ENCODE results near the gene CFAP43. TPM values are rescaled to one million over a fixed set of nuclear protein-coding genes. Genes with fewer than 3 reads are reported as not detected.

Gene CFAP43
- total RNA-seq, 1 experiment from 2014 or later = 0.42 TPM

DNA sequence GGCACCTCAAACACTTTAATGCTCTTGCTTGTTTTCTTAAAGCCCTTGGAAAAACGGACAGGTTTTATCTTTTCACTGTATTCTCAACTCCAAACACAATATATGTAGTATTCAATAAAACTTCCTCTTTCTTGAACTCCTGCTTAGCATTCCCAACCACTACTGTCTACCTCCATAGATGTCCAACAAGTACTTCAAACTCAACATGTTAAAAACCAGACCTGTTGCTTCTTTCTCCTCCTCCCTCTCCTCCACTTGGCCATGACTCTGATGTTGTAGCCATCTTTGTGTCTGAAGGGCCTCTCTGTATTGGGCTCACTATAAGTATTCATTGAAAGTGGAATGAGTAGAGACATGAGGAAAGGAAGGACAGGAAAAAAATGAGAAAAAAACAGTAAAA, 130.3 kb downstream of the CFAP43 start:
- DNase-seq (ENCODE audit: low spot score) (no peak), ATAC-seq (no peak)
- CTCF ChIA-PET = no interaction called here
- H3K27ac Mint-ChIP-seq = no peak overlapping the region
- H3K27me3 Mint-ChIP-seq (ENCODE audit: low read depth) = no peaks in the 10 kb centered on the region
- peaks cover 13% of the 10 kb centered on the region for H3K4me1 Mint-ChIP-seq
- peaks cover 7% of the 10 kb centered on the region for H3K9me3 Mint-ChIP-seq
- POLR2A ChIA-PET = no interaction called here
- TF ChIP-seq, protein P1, sequence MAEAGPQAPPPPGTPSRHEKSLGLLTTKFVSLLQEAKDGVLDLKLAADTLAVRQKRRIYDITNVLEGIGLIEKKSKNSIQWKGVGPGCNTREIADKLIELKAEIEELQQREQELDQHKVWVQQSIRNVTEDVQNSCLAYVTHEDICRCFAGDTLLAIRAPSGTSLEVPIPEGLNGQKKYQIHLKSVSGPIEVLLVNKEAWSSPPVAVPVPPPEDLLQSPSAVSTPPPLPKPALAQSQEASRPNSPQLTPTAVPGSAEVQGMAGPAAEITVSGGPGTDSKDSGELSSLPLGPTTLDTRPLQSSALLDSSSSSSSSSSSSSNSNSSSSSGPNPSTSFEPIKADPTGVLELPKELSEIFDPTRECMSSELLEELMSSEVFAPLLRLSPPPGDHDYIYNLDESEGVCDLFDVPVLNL (CRISPR knock-in tag; IDR thresholded peaks at IDR 0.05; ENCODE audit: borderline replicate concordance, low read depth) = no peak
- no peak for TF ChIP-seq CBFB (CRISPR knock-in tag; IDR thresholded peaks at IDR 0.05; ENCODE audit: low read depth)
- TF ChIP-seq CREM (CRISPR knock-in tag; IDR thresholded peaks at IDR 0.05) = no peak
- TF ChIP-seq GTF2I (CRISPR knock-in tag; conservative IDR thresholded peaks at IDR 0.05) = no peak
- TF ChIP-seq TCF7 (CRISPR knock-in tag; IDR thresholded peaks at IDR 0.05; ENCODE audit: low read depth) = no peak
- no peak for TF ChIP-seq STAT6 (CRISPR knock-in tag; conservative IDR thresholded peaks at IDR 0.05; ENCODE audit: low read depth)
- no peak for TF ChIP-seq ZNF263 (CRISPR knock-in tag; IDR thresholded peaks at IDR 0.05; ENCODE audit: low read depth)
- TF ChIP-seq JAZF1 (CRISPR knock-in tag; IDR thresholded peaks at IDR 0.05) = no peak
- no peak for TF ChIP-seq MAX (CRISPR knock-in tag; IDR thresholded peaks at IDR 0.05)
- TF ChIP-seq, protein P2, sequence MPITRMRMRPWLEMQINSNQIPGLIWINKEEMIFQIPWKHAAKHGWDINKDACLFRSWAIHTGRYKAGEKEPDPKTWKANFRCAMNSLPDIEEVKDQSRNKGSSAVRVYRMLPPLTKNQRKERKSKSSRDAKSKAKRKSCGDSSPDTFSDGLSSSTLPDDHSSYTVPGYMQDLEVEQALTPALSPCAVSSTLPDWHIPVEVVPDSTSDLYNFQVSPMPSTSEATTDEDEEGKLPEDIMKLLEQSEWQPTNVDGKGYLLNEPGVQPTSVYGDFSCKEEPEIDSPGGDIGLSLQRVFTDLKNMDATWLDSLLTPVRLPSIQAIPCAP (CRISPR knock-in tag; IDR thresholded peaks at IDR 0.05) = no peak
- no peak for TF ChIP-seq RORB (CRISPR knock-in tag; IDR thresholded peaks at IDR 0.05)
- no peak for TF ChIP-seq SMAD4 (CRISPR knock-in tag; IDR thresholded peaks at IDR 0.05)
- TF ChIP-seq OVOL2 (CRISPR knock-in tag; IDR thresholded peaks at IDR 0.05; ENCODE audit: borderline replicate concordance) = no peak
- TF ChIP-seq ERG (CRISPR knock-in tag; IDR thresholded peaks at IDR 0.05) = no peak
- TF ChIP-seq EMX1 (CRISPR knock-in tag; IDR thresholded peaks at IDR 0.05) = no peak
- no peak overlapping the region for H3K4me3 Mint-ChIP-seq
- H3K36me3 Mint-ChIP-seq = peaks cover 6% of the 10 kb centered on the region

DNA sequence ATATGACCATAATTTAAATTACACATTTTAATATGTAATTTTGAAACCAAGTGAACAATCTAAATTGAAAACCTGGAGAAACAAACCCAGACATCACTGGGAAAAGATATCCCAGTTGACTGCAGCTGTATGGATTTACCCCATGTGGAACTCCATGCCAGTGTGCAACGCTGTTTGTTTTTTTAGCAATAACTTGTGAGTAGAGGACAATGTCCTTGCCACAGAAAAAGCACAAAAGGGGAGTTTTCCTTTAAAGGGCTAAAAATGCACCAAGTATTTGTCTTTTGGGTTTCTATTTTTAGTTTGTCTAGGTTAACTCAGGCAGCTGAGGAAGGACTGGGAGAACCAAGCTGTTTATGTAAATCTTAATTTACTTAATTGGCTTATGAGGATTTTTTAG, 131.4 kb downstream of the CFAP43 start:
- POLR2A ChIA-PET = no interaction called here
- CTCF ChIA-PET = no interaction called here

More for the DNA sequence above, 131.4 kb downstream of the CFAP43 start:
- ATAC-seq (no peak), DNase-seq (ENCODE audit: low spot score) (no peak)
- Mint-ChIP-seq H3K27me3 (ENCODE audit: low read depth) (no peaks in the 10 kb centered on the region), H3K4me1 (0 out of 2 replicates have a peak, but pooled peaks cover 6% of the 10 kb centered on the region), H3K9me3 (peaks cover 14% of the 10 kb centered on the region), H3K4me3 (no peak overlapping the region), H3K27ac (no peak overlapping the region), H3K36me3 (peaks cover 12% of the 10 kb centered on the region)
- TF ChIP-seq STAT6 (CRISPR knock-in tag; conservative IDR thresholded peaks at IDR 0.05; ENCODE audit: low read depth) (no peak), NR2C2 (CRISPR knock-in tag; IDR thresholded peaks at IDR 0.05) (no peak), CDX4 (CRISPR knock-in tag; IDR thresholded peaks at IDR 0.05; ENCODE audit: borderline replicate concordance) (no peak), ZNF671 (CRISPR knock-in tag; IDR thresholded peaks at IDR 0.05) (no peak)
- TF ChIP-seq, protein P3, sequence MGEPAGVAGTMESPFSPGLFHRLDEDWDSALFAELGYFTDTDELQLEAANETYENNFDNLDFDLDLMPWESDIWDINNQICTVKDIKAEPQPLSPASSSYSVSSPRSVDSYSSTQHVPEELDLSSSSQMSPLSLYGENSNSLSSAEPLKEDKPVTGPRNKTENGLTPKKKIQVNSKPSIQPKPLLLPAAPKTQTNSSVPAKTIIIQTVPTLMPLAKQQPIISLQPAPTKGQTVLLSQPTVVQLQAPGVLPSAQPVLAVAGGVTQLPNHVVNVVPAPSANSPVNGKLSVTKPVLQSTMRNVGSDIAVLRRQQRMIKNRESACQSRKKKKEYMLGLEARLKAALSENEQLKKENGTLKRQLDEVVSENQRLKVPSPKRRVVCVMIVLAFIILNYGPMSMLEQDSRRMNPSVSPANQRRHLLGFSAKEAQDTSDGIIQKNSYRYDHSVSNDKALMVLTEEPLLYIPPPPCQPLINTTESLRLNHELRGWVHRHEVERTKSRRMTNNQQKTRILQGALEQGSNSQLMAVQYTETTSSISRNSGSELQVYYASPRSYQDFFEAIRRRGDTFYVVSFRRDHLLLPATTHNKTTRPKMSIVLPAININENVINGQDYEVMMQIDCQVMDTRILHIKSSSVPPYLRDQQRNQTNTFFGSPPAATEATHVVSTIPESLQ (CRISPR knock-in tag; IDR thresholded peaks at IDR 0.05) = no peak

Measured in WTC11 (cell line).